ENCODE data around the gene ERP27. TPM values are rescaled to one million over a fixed set of nuclear protein-coding genes. Genes with fewer than 3 reads are reported as not detected.
A peak's percentile ranks its signal among the peaks of the same experiment; 100 is the strongest.

ERP27 gene
- total RNA-seq, 1 donor from 2014 or later = 1.0 TPM

GRCh38 chr12:14957551-14958168, 19.3 kb upstream of the ERP27 start:
- Mint-ChIP-seq H3K4me3 (ENCODE audit: unreplicated experiment) (no peak overlapping the region), H3K27ac (ENCODE audit: unreplicated experiment) (no peak overlapping the region), H3K9me3 (ENCODE audit: unreplicated experiment) (no peaks in the 10 kb centered on the region), H3K36me3 (ENCODE audit: low read depth, unreplicated experiment) (no peaks in the 10 kb centered on the region), H3K4me1 (ENCODE audit: low read depth, unreplicated experiment) (peaks cover 16% of the 10 kb centered on the region), H3K27me3 (ENCODE audit: low read depth, unreplicated experiment) (no peaks in the 10 kb centered on the region)
- Histone ChIP-seq H3K4me2 (ENCODE audit: low read length) (peak overlapping the region; percentile 1), H3K9ac (ENCODE audit: low read length) (no peak overlapping the region), H3K27ac (ENCODE audit: low read depth, low read length) (no peak overlapping the region), H3K27me3 (ENCODE audit: insufficient read depth, low read length) (no peaks in the 10 kb centered on the region), H3K4me1 (ENCODE audit: insufficient read depth, low read length) (peaks cover 13% of the 10 kb centered on the region), H3K36me3 (ENCODE audit: insufficient read depth, low read length) (no peaks in the 10 kb centered on the region), H3K9me3 (ENCODE audit: insufficient read depth, low read depth, low read length) (no peaks in the 10 kb centered on the region), H3K79me2 (ENCODE audit: insufficient read depth, low read length) (no peaks in the 10 kb centered on the region), H4K20me1 (ENCODE audit: insufficient read depth, low read length) (no peaks in the 10 kb centered on the region), H3K4me3 (ENCODE audit: insufficient read depth, low read depth, low read length) (no peak overlapping the region), H2AFZ (ENCODE audit: low read depth, low read length) (no peak overlapping the region)
- no peak for TF ChIP-seq EZH2 (IDR thresholded peaks at IDR 0.05; ENCODE audit: insufficient read depth, low read length)
- TF ChIP-seq CTCF (IDR thresholded peaks at IDR 0.05; ENCODE audit: insufficient read depth, low read depth, low read length) = no peak
- FAIRE-seq = no peak
- DNase-seq (ENCODE audit: low read depth) = no peak

- Mint-ChIP-seq H3K27me3 (ENCODE audit: low read depth, unreplicated experiment) (no peaks in the 10 kb centered on the region), H3K36me3 (ENCODE audit: low read depth, unreplicated experiment) (no peaks in the 10 kb centered on the region), H3K27ac (ENCODE audit: unreplicated experiment) (no peak overlapping the region), H3K4me1 (ENCODE audit: low read depth, unreplicated experiment) (peaks cover 23% of the 10 kb centered on the region), H3K4me3 (ENCODE audit: unreplicated experiment) (no peak overlapping the region), H3K9me3 (ENCODE audit: unreplicated experiment) (no peaks in the 10 kb centered on the region)
- no peaks in the 10 kb centered on the region for H3K27me3 ChIP-seq (ENCODE audit: insufficient read depth, low read length)
- H3K9me3 ChIP-seq (ENCODE audit: insufficient read depth, low read depth, low read length) = no peaks in the 10 kb centered on the region
- H3K4me2 ChIP-seq (ENCODE audit: low read length) = no peak overlapping the region
- H3K4me1 ChIP-seq (ENCODE audit: insufficient read depth, low read length) = peaks cover 19% of the 10 kb centered on the region
- H2AFZ ChIP-seq (ENCODE audit: low read depth, low read length) = no peak overlapping the region
- H3K36me3 ChIP-seq (ENCODE audit: insufficient read depth, low read length) = no peaks in the 10 kb centered on the region
- TF ChIP-seq CTCF (IDR thresholded peaks at IDR 0.05; ENCODE audit: insufficient read depth, low read depth, low read length) (no peak), EZH2 (IDR thresholded peaks at IDR 0.05; ENCODE audit: insufficient read depth, low read length) (no peak)
- H3K79me2 ChIP-seq (ENCODE audit: insufficient read depth, low read length) = no peaks in the 10 kb centered on the region
- no peaks in the 10 kb centered on the region for H4K20me1 ChIP-seq (ENCODE audit: insufficient read depth, low read length)
- no peak for DNase-seq (ENCODE audit: low read depth)
- no peak overlapping the region for H3K27ac ChIP-seq (ENCODE audit: low read depth, low read length)
- H3K9ac ChIP-seq (ENCODE audit: low read length) = no peak overlapping the region
- peak; percentile 9 for FAIRE-seq
- H3K4me3 ChIP-seq (ENCODE audit: insufficient read depth, low read depth, low read length) = no peak overlapping the region
These were observed 18.6 kb upstream of the ERP27 start for GRCh38 chr12:14956905-14957304.

All from astrocyte (in vitro differentiated cells and primary cell).